ENCODE measurements around the gene MANEA.

GRCh38 chr6:95577304-95578105 is at the start of gene MANEA:
- TF ChIP-seq EZH2phosphoT487 (IDR thresholded peaks at IDR 0.05) (no peak), CTCF (IDR thresholded peaks at IDR 0.05) (no peak)

All from neural progenitor cell (in vitro differentiated cells).